ENCODE data around the gene SLC11A2. TPM values are rescaled to one million over a fixed set of nuclear protein-coding genes. Genes with fewer than 3 reads are reported as not detected.
A peak's percentile ranks its signal among the peaks of the same experiment; 100 is the strongest.

SLC11A2 gene
- total RNA-seq (100 to 1,000 TPM in 2 of 5 donors, 10 to 100 TPM in 3; 29.0 to 348 (median 94.2) TPM), polyA plus RNA-seq (10 to 100 TPM in 2 of 3 donors, 1 to 10 TPM in 1; 5.0 to 15.9 (median 10.3) TPM)
- long read RNA-seq, donor 1, result 0 reads
- long read RNA-seq, donor 2, partial matches to known transcripts, result 0 of 3 reads
- long read RNA-seq, donor 2, other reads (novel, unspliced or antisense), result 0 of 3 reads
- long read RNA-seq, donor 3, partial matches to known transcripts, result 0 of 2 reads
- long read RNA-seq, donor 3, other reads (novel, unspliced or antisense), result 0 of 2 reads
- long read RNA-seq, donor 4, full-length matches to known transcripts, result 1 of 1 reads
- long read RNA-seq, donor 4, partial matches to known transcripts, result 0 of 1 reads
- long read RNA-seq, donor 4, other reads (novel, unspliced or antisense), result 0 of 1 reads
- long read RNA-seq, donor 5, partial matches to known transcripts, result 0 of 1 reads
- long read RNA-seq, donor 5, other reads (novel, unspliced or antisense), result 0 of 1 reads
- long read RNA-seq, donor 6, full-length matches to known transcripts, result 7 of 94 reads
- long read RNA-seq, donor 6, partial matches to known transcripts, result 60 of 94 reads
- long read RNA-seq, donor 6, other reads (novel, unspliced or antisense), result 27 of 94 reads
- long read RNA-seq, donor 7, full-length matches to known transcripts, result 6 of 6 reads
- long read RNA-seq, donor 7, partial matches to known transcripts, result 0 of 6 reads
- long read RNA-seq, donor 7, other reads (novel, unspliced or antisense), result 0 of 6 reads
- long read RNA-seq, donor 8, full-length matches to known transcripts, result 3 of 3 reads
- long read RNA-seq, donor 8, partial matches to known transcripts, result 0 of 3 reads
- long read RNA-seq, donor 8, other reads (novel, unspliced or antisense), result 0 of 3 reads
- long read RNA-seq, donor 9, full-length matches to known transcripts, result 1 of 1 reads
- long read RNA-seq, donor 9, partial matches to known transcripts, result 0 of 1 reads
- long read RNA-seq, donor 9, other reads (novel, unspliced or antisense), result 0 of 1 reads
- long read RNA-seq, donor 10, partial matches to known transcripts, result 0 of 1 reads
- long read RNA-seq, donor 10, other reads (novel, unspliced or antisense), result 0 of 1 reads

- Histone ChIP-seq H3K9me3 (no peaks in the 10 kb centered on the region), H3K27ac (peak within 1 kb of the TSS; percentile 94 to 99 (median 96)), H3K36me3 (no peaks in the 10 kb centered on the region), H3K4me3 (peak within 1 kb of the TSS; percentile 72 to 87 (median 84)), H3K4me1 (peaks cover 6 to 59% (median 28%) of the 10 kb centered on the region in 4 donors), H3K27me3 (no peaks in the 10 kb centered on the region)
- peak; percentile 96 to 98 for DNase-seq
- 0 to 1% (median 1%) methylated on average over 34 to 74 of the region's 74 CpGs for WGBS, 5 donors
- TF ChIP-seq CTCF (IDR thresholded peaks at IDR 0.05) (peak in 1 of 7 experiments; percentile 18), POLR2AphosphoS5 (IDR thresholded peaks at IDR 0.05) (peak; percentile 73 to 91 (median 77)), POLR2A (IDR thresholded peaks at IDR 0.05) (peak in 1 of 4 donors; percentile 38), EP300 (IDR thresholded peaks at IDR 0.05) (no peak)
- intact Hi-C loops (cut with DNase I; ENCODE audit: low total_unique reads), result no loop called here
Observed at GRCh38 chr12:51025836-51026638, at the start of gene SLC11A2. Gene SLC11A2, minus strand, starts transcription at chr12:51026384. Its CDS starts 15,656 bp downstream, at chr12:51010728.

GRCh38 chr12:51075390-51075789, 49.2 kb upstream of the SLC11A2 start:
- intact Hi-C loops (cut with DNase I; ENCODE audit: low total_unique reads), result no loop called here
- 82 to 99% (median 96%) methylated on average over 5 of the region's 5 CpGs for WGBS, 5 donors

GRCh38 chr12:51071663-51072062, 45.5 kb upstream of the SLC11A2 start:
- Histone ChIP-seq H3K9me3 (no peaks in the 10 kb centered on the region), H3K27ac (no peak overlapping the region), H3K27me3 (no peaks in the 10 kb centered on the region), H3K4me3 (no peak overlapping the region), H3K4me1 (peaks cover 0 to 20% (median 7%) of the 10 kb centered on the region in 4 donors), H3K36me3 (peaks cover 60 to 88% (median 81%) of the 10 kb centered on the region in 4 donors)
- 66 to 85% (median 83%) methylated on average over 2 of the region's 2 CpGs for WGBS, 5 donors
- intact Hi-C loops (cut with DNase I; ENCODE audit: low total_unique reads), result no loop called here
- no peak for DNase-seq
- TF ChIP-seq CTCF (IDR thresholded peaks at IDR 0.05) (no peak), POLR2AphosphoS5 (IDR thresholded peaks at IDR 0.05) (no peak), POLR2A (IDR thresholded peaks at IDR 0.05) (no peak), EP300 (IDR thresholded peaks at IDR 0.05) (no peak)

More at GRCh38 chr12:51075390-51075789, 49.2 kb upstream of the SLC11A2 start:
- Histone ChIP-seq H3K27ac (no peak overlapping the region), H3K4me3 (no peak overlapping the region), H3K4me1 (peaks cover 0 to 38% (median 13%) of the 10 kb centered on the region in 4 donors), H3K9me3 (no peaks in the 10 kb centered on the region), H3K27me3 (no peaks in the 10 kb centered on the region), H3K36me3 (peaks cover 31 to 51% (median 44%) of the 10 kb centered on the region in 4 donors)
- TF ChIP-seq POLR2A (IDR thresholded peaks at IDR 0.05) (no peak), EP300 (IDR thresholded peaks at IDR 0.05) (no peak), CTCF (IDR thresholded peaks at IDR 0.05) (no peak), POLR2AphosphoS5 (IDR thresholded peaks at IDR 0.05) (no peak)
- no peak for DNase-seq
